OCI-M2 (cell line): ENCODE data around the gene ATP6V0B.

Experiments used
- DNase-seq: peaks from one replicate; lab custom pipeline; 2025; ENCODE audit not compliant: unreplicated experiment; lab: John Stamatoyannopoulos, UW

The ATP6V0B gene

DNA sequence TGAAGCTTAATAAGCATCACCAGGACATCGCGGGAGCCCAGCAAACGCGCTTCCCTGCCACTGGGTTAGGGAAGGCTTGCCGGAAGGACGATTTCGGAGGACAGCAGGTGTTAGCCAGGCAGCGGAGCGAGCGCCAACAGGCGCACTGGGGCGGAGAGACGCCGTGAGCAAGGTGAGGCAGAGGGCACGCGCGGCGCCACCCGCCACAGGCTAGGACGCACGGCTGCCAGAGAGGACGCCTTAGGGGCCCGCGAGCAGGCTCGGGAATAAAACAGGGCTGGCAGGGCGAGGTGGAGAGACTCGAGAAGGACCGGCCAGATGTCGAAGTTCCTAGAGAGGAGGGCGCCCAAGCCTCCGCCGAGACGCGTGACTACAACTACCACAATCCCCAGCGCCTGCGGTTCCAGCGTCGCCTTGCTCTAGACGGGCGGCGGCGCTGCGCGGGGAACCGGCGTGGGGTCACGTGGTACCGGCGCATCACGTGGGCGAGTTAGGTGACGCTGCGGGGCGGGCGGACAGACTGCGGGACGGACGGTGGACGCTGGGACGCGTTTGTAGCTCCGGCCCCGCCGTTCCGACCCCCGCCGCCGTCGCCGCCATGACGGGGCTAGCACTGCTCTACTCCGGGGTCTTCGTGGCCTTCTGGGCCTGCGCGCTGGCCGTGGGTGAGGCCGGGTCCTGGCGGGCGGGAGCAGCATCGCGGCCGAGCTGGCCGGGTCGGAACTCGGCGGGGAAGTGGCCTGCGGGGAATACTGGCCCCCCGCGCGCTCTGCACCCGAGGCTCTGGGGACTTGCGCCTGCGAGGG is at the start of gene ATP6V0B:
ATP6V0B (plus strand) TSS at position 518 of the 806 bp plus-strand sequence; CDS start at position 599, 81 bp downstream.
- peak; percentile 56 for DNase-seq

DNA sequence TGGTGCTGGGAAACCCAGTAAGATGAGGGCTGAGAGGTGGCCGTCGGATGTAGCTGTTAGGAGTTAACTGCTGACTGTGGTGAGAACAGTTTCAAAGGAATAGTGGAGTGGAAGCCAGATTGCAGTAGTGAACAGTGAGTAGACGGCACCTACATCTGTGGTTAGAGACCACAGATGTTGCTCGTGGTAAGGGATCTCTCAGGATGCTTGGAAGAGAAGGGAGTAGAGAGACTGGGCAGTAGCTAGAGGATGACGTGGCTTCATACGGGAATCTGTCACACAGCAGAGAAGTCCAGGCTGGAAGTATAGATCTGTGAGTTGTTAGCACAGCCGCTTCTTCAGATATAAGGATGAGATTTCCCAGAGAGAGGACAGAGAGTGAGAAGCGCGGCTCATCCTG is 48.9 kb upstream of the ATP6V0B start:
- DNase-seq: no peak

DNA sequence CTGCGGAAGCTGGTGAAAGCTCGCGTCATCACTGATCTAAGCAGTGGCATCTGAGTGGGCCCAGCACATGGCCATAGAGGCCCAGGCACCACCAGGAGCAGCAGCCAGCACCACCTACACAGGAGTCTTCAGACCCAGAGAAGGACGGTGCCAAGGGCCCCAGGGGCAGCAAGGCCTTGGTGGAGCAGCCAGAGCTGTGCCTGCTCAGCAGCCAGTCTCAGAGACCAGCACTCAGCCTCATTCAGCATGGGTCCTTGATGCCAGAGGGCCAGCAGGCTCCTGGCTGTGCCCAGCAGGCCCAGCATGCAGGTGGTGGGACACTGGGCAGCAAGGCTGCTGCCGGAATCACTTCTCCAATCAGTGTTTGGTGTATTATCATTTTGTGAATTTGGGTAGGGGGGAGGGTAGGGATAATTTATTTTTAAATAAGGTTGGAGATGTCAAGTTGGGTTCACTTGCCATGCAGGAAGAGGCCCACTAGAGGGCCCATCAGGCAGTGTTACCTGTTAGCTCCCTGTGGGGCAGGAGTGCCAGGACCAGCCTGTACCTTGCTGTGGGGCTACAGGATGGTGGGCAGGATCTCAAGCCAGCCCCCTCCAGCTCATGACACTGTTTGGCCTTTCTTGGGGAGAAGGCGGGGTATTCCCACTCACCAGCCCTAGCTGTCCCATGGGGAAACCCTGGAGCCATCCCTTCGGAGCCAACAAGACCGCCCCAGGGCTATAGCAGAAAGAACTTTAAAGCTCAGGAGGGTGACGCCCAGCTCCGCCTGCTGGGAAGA is 44.4 kb upstream of the ATP6V0B start:
- DNase-seq: no peak

DNA sequence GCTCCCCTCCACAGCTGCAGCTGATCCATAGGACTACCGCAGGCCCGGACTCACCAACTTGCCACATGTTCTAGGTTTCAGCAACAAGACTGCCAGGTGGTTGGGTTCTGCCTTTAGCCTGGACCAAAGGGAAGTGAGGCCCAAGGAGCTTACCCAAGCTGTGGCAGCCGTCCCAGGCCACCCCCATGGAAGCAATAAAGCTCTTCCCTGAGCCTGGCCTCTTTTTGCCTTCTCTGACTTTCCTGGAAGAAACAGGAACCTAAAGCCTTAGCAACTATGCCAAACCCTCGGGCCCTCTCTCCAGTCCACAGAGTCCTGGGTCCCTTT is 43.8 kb upstream of the ATP6V0B start:
- DNase-seq: no peak

DNA sequence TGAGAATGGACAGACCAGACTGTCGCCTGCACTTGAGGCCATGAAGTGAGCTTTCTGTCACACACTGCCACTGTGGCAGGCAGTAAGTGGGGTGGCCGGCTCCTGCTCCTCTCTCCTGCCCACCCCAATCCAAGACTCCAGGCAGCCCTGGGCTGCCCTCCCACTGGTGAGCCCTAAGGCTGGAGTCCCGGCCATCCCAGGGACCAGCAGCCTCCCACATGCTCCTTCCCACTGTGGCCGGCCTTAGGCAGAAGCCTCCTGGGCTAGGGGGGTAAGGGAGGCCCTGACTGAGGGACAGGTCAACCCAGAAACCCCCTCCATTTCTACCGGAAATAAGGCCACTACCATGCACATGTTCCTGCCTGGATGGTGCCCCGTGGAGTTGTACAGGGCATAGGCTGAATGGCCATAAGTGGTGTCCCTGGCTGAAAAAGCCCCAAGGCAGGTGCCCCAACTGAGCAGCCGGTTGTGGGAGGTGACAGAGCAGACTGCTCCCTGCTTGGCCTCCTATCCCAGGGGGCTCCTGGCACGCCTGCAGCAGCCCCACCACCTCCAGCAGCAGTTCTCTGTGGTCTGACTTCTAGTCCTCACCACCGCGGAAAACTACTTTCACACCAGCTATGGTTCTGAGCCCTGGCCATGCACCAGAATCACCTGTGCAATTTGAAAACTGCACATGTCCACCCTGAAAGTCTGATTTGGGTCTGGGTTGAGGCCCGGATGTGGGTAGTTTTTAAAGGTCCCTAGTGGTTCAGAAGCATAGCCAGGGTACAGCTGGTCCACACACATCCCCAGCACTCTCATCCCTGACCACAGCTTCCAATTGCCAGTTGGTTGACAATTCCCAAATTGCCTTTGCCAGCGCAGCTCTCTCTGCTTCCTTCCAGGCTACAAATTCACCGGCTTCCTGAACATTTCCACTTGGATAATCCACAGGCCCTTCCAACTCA is 42.8 kb upstream of the ATP6V0B start:
- no peak for DNase-seq

DNA sequence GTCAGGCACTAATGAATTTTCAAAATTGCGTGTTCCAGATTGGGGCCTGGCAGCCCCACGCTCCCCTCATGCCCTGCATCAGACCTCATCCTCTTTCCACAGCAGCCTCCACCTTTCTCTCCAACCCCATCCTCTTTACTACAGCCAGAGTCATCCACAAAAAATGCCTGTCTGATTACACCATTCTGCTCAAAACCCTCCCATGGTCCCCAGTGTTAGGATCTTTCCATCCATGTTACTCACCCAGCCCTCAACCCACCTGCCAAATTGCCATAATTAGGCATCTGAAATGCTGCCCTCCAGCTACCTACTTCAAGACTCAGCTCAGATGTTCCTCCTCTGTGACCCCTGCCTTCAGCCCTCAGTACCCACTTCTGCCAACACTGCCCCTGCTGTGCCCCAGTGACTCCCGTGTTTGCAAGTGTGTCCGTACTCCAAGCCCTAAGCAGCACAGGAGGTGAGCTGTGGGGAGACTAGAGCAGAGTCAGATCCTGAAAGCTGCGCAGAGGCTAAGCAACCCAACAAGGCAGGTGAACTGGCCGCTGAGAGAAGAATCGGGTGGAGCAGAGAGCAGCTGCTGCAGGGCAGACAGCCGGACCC is 41.9 kb upstream of the ATP6V0B start:
- DNase-seq: no peak

DNA sequence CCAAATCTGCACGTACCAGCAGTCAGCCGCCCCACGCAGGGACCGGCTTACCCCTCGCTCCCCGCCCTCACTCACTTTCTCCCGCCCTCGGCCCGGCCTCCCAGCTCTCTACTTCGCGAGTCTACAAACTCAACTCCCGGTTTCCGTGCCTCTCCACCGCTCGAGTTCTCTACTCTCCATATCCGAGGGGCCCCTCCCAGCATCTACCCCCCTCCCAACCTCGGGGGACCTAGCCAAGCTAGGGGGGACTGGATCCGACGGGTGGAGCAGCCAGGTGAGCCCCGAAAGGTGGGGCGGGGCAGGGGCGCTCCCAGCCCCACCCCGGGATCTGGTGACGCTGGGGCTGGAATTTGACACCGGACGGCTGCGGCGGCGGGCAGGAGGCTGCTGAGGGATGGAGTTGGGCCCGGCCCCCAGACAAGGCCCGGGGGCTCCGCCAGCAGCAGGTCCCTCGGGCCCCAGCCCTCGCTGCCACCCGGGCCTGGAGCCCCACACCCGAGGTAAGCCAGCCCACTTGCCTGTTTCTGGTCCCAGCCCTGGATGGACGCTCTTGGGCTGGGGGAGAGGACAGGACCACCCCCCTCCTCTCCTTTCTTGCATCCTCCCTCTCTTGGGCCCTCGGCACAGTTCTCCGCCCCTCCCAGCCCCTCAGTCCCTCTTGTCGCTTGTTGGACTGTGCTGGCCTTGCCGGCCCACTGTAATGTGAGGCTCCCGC is 41.2 kb upstream of the ATP6V0B start, which contains the start of gene ARTN:
ARTN (plus strand) TSS at position 416 of the 715 bp plus-strand sequence. CDS start 1,856 bp downstream, outside the sequence.
- no peak for DNase-seq

DNA sequence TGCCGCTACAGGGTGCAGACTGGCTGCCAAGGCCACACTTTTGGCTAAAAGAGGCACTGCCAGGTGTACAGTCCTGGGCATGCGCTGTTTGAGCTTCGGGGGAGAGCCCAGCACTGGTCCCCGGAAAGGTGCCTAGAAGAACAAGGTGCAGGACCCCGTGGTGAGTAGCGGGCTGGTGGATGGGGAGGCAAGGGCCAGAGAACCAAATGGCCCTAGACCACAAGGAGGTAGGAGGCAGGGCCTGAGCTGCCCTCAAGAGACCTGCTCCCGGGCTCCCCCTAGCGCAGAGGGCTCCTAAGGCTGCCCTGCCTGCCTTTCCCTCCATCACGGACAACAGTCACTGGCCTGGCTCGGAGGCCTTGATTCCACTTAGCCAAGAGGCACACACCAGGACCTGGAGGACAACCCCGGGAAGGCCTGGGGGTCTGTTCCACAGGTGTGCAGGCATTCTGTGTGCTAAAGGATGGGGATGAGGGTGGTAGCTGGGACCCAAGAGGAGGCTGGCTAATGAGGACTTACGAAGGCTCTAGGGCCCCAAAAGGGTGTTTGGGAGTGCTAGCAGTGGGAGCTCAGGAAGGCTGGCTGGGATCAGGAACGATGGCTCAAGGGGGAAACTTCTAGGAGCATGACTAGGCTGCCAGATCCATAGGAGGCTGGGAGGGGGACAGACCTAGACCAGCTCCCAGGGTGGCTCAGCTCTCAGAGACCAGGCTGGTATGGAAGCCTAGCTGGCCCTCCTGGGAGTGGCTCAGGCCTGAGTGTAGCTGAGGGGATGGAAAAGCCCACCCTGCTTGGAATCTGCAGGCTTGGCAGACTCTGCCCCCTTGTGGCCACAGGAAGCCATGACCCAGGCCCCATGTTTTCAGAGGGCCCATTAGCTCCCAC is 40.4 kb upstream of the ATP6V0B start:
- no peak for DNase-seq

DNA sequence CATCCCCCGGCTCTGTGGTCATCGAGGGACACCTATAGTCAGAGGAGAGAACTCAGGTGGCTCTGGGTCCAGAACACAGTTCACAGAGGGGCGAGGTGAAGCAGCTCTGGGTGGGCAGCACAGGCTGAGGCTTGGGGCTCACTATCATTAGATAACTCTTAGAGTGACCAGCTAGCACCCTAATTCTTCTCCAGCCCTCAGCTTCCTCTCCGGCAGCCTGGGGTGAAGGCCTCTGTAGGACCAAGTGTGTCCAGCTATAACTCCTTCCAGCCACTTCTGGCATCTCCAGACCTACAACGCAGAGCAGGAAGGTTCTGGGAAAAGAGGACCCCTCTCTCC is 39.8 kb upstream of the ATP6V0B start:
- DNase-seq: no peak

DNA sequence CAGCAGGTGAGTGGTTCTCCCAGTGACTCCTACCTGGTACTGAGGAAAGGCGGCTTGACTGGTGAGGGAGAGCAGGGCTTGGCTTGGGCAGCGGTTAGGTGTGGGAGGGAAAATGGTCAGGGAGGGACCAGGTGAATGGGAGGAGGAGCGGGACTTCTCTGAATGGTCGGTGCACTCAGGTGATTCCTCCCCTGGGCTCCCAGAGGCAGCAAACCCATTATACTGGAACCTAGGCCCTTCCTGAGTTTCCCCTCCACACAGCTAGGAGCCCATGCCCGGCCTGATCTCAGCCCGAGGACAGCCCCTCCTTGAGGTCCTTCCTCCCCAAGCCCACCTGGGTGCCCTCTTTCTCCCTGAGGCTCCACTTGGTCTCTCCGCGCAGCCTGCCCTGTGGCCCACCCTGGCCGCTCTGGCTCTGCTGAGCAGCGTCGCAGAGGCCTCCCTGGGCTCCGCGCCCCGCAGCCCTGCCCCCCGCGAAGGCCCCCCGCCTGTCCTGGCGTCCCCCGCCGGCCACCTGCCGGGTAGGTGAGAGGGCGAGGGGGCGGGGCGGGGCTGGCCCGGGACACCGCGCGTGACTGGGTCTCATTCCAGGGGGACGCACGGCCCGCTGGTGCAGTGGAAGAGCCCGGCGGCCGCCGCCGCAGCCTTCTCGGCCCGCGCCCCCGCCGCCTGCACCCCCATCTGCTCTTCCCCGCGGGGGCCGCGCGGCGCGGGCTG is 38.9 kb upstream of the ATP6V0B start:
- DNase-seq: no peak

DNA sequence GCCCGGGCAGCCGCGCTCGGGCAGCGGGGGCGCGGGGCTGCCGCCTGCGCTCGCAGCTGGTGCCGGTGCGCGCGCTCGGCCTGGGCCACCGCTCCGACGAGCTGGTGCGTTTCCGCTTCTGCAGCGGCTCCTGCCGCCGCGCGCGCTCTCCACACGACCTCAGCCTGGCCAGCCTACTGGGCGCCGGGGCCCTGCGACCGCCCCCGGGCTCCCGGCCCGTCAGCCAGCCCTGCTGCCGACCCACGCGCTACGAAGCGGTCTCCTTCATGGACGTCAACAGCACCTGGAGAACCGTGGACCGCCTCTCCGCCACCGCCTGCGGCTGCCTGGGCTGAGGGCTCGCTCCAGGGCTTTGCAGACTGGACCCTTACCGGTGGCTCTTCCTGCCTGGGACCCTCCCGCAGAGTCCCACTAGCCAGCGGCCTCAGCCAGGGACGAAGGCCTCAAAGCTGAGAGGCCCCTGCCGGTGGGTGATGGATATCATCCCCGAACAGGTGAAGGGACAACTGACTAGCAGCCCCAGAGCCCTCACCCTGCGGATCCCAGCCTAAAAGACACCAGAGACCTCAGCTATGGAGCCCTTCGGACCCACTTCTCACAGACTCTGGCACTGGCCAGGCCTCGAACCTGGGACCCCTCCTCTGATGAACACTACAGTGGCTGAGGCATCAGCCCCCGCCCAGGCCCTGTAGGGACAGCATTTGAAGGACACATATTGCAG is 38.2 kb upstream of the ATP6V0B start:
- DNase-seq: no peak

DNA sequence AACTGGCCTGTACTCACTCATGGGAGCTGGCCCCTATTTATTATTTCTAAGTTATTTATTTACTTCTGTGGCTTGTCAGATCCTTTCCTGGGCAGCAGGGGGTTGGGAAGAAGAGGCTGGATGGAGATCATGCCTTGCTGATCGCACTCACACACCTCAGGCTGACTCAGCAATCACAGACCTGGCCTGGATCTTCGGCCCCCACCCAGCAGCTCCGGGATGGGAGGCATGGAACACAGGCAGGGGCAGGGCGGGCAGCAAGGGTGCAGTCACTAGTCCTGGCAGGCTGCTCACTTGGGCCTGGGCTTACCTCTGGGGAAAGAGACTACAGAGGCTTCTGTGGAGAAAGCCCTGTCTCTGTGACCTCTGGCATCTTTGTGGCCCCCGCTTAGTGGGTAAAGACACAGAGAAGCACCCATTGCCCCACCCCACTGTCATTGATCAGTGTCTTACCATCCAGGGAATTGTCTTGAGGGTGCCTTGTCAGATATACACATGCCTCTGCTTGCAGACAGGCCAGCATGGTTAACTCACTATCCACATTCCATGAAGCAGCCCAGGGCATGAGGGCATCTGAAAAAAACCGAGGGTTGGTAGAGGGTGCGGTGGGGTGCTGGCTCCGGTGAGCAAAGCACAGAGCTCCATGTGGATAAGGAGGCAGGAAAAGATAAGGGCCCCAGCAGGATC is 37.4 kb upstream of the ATP6V0B start:
- no peak for DNase-seq

DNA sequence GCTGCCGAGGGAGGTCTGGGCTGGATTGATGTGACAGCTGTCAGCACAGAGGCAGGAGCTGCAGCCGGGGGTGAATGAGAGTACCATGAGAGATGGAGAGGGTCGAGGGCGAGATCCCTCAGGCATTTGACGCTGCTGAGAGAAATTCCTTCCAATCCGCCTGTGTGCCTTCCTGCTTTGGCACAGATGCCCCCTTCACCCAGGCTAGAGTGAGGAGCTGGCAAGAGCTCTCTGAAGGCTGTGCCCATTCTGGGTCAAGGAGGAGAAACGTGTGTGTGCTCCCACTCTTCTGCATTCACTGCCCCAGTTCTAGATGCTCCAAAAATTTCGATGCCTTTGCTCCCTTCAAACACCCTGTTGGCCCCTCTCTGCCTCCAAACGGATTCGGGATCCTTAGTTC is 36.4 kb upstream of the ATP6V0B start:
- DNase-seq: no peak

DNA sequence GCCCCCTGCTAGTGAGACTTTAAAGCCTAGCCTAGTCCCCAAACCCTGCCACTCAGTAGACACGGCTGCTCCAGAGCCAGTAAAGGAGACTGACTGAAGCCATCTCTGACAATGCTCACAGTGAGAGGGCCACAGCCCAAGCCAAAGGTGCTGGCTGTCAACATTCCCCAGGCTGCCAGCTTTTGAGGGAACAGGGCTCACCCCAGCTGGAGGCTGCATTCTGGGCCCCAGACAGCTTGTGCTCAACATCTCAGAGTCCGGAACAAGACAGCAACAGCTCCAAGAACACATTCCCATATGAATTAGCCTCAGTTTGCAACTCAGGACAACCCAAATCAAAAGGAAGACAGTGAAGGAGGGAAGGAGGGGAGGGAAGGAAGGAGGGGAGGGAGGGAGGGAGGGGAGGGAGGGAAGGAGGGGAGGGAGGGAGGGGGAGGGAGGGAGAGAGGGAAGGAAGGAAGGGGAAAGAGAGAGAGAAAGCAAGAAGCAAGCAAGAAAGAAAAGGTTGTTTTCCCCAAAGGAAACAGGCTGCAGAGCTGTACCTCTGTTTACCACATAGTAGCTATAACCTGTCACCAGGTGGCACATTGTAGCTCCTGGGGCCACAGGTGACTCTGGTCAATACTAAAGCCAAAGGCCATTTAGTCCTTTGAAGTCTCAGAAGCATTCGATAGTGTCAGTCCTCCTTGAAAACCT is 35.7 kb upstream of the ATP6V0B start:
- DNase-seq: no peak

DNA sequence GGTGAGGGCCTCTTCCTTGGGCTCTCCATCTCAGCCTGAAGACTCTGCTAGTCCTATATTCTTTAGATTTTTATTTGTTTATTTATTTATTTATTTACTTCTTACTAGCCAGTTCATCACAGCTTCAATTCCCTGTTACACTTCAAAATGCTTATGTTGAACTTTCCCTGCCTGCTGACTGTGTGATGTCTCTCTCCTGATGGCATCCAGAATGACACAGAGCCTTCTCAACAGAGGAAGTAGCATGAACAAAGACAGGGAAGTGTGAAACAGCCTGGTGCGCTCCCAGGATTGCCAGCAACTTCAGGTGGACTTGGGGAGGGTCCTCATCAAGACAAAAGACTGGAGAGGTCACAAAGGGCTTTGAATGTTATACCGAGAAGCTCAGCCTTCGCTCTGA is 32.3 kb upstream of the ATP6V0B start:
- DNase-seq: no peak

DNA sequence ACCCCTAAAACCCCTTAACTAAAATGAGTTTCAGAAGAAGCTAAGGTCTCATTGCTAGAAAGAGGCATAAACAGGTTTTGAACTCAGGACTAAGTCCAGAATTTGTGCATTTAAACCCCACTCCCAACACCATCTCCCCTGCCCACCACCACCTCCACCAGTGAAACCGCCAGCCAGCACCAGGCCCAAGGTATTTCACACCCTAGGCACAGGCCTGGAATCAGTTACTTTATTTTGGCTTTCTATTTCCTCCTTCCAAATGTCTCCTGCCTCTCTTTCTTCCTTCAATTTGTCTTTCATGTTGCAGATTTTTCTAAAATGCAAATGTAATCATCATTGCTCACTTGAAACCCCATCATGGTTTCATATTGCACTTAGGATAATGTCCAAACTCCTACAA is 29.9 kb upstream of the ATP6V0B start:
- DNase-seq: no peak

DNA sequence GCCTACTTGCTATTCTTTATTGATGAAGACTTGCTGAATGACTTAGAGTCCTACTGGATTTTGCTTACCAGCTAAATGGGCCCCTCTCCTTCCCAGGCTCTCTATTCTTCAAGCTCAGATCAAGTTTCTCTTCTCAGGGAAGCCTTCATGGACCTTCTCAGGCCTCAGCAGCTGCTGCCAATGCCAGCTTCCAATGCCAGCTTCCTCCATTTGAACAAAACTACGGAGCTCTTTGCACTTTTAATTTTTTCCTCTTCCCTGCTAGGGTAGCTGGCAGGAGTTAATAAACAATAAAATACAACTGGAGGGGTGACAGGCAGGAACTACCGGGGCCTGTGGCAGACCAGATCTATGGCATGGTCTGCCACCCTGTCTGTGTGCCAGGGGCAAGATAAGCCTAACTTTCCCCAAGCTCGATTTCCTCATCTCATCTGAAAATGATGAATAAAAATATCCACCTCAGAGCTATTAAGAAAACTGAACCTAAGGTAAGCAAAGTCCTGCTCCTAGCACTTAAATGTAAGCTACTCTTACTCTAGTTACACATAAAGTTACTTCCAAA is 29.0 kb upstream of the ATP6V0B start:
- DNase-seq: no peak
